ENCODE results near the gene DLG4. TPM values are rescaled to one million over a fixed set of nuclear protein-coding genes. Genes with fewer than 3 reads are reported as not detected.

DLG4 gene
- total RNA-seq, 1 donor from 2014 or later, result 36.5 TPM

DNA sequence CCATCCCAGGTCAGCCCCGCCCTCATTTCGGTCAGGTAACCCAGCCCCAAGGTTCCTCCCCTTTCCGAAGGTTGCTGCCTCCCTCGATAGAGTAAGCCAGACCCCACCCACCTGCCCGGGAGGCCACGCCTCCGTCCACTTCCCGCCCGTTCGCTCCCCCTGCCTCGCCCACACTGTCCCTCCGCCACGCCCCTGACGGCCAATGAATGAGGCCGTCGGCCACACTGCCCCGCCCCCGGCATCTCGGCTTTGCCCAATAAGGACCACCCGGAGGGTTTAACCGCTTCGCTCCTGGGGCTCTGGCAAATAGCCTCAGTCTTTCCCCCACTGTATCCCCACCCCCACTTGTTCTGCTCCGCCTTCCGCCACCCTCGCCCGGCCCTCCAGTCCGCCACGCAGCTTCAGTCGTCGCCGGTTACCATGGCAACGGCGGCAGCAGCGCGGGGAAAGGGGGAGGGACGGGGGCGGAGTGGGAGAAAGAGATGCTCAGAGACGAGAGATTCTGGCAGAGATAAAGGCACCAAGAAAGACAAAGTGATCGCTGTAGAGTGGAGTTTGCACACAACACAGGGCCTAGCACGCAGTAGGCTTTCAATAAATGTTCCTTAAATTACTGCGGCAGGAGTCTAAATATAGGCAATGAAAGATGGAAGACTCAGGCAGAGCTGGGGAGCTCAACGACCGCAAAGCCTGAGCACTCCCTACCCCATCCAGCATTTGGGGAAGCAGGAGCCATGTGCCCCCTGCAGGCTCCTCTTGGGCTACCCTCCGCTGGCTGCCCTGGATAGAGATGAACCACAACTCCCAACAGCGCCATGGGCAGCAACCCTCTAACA lies 5.1 kb downstream of the DLG4 start:
- DNase-seq (ENCODE audit: low spot score), result peak; percentile 97

DNA sequence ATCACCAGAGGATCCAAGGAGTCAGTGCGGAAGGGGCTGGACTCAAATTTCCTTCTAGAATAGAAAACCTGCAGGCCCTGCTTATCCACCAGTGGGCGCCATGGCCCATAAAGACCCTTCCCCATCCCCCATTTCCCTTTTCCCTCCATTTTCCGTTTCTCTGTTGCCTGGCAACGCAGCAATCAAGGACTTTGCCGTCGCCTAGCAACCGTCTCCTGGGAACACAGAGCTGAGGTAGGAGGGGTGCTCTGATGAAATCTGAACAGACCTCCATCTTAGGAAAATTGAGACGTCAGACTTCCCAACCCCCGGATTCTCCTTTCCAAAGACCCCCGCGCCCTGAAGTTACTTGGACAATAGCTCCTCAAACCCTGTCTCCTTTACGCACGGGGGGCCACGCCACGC lies 5.7 kb downstream of the DLG4 start:
- DNase-seq (ENCODE audit: low spot score), result no peak

DNA sequence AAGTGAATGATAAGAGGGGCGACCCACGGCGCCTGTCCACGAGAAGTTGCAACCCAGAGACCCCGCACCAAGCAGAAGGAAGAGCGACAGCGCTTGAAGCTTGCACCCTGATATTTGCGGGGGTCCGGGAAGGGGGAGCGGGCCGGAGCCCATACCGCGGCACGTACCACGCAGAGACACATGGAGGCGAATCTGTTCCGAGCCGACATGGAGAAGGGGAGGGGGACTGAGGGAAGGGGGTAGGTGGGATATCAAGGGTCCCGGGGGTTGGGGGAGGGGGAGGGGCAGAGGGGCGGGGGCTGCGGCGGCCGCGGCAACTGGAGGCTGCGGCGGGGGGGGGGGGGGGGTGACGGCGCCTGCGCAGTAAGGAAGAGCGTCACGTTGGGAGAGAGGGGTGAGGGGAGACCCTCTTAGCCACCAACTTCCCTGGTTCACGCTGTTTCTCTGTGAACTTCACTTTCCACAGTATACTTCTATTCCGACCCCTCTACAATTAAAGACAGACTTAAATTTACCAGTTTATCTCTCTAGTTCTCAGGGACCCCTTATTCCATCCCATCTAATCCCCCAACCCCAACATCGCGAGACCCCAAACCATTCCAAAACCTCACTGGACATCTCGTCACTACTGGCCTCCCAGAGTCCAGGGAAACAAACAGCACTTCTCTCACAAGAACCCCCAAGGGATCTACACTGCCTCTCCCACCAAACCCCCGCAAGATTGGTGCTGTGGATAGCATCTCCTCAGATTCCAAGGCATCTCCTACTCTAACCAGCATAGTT lies 8.0 kb downstream of the DLG4 start:
- no peak for DNase-seq (ENCODE audit: low spot score)

DNA sequence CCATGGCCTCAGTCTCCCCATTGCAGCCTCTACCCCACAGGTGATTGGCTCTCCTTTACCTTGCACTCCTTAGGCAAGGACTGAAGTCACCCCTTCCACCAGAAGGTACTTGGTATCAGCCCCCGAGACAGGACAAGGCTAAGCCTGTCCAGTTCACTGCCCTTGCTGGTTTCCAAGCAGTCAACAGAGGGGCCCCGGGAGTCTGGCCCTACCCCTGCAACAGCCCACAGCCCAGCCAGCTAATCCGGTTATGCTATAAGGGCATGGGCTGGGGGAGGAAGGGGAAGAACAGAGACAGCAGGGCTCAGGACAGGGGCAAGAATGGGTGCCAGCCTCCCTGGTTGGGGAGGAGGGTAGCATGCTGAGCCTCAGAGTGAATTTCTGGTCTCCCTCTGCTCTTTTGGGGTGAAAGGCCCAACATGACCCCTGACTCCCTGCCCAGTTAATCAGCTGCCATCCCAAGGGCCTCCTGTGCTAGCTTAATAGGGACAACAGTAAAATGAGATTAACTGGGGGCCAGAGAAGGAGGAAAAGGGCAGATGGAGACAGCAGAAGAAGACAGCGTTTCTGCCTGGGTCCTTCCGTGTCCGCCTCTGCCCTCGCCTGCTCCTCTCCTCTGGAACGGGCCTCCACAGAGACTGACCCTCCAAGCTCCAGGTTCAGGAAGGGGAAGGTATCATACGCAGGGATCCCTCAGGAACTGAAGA lies 10.7 kb downstream of the DLG4 start:
- no peak for DNase-seq (ENCODE audit: low spot score)

DNA sequence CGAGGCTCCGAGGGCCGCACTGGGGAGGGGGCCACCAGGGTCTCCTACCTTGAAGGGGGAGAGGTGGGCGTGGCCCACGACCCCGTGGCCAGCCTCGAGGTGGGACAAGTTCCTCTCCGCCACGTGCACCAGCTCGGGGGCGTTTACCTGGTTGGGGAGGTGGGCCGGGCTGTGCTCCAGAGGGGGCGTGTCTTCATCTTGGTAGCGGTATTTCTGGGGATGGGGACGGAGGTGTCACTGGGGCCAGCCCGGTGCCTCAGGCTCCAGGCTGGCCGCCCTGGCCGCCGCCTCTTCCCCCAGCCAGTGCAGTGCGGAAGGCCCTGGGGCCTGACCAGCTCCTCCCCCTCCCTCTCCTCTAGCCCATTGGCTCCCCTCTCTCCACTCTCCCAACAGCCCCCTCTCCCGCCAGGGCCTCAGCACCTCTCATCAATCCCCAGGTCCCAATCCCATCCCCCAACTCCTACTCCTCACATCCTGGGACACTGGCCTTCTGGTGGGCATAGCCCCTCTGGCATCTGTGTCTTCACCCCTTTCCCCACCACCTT lies 11.5 kb downstream of the DLG4 start:
- no peak for DNase-seq (ENCODE audit: low spot score)

DNA sequence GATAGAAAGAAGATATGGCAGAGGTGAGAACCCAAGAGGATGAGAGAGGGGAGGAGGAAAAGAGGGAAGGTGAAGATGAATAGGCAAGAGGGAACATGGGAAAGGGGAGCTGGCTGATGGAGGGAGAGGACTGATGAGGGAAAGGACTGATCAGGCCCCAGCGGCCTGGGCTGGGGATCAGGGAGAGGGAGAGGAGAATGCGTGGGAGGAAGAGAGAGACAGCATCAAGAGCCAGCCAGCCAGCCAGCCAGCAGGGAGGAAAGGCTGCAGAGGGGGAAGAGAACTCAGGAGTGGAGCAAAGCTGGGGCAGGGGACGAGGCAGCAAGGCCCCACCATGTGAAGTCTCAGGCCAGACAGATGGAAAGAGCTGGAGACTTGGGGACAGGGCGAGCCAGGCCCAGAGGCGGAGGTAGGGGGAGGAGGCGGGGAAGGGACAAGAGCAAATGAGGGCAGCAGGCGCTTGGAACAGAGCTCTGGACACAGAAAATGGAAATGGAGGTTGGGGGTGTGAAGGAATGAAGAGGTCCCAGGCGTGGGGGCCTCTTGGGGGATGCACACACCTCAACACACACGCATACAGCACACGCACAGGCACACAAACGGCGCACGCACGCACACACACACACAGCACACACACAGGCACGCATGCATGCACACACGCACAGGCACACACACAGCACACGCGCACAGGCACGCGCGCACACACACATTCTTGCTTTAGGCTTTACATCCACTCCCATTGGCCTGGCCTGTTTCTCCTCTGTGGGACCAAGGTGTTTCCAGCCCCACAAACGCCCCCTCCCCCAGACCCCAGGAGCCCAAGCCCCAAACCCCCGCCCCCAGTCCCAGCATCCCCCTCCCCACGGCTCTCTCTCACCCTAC lies 12.3 kb downstream of the DLG4 start:
- no peak for DNase-seq (ENCODE audit: low spot score)

DNA sequence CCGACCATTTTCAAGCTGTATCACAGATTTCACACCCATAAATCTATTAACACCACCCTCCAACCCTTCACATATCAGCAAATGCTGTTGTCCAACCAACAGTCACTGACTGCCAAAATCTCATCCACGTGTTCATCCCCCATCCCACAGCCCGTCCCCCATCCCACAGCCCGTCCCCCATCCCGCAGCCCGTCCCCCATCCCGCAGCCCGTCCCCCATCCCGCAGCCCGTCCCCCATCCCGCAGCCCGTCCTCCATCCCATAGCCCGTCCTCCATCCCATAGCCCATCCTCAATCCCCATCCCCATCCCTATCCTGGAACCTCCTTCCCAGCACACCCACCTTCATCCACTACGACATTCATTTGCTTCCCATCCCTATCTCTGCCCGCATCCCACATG lies 14.1 kb downstream of the DLG4 start:
- no peak for DNase-seq (ENCODE audit: low spot score)

DNA sequence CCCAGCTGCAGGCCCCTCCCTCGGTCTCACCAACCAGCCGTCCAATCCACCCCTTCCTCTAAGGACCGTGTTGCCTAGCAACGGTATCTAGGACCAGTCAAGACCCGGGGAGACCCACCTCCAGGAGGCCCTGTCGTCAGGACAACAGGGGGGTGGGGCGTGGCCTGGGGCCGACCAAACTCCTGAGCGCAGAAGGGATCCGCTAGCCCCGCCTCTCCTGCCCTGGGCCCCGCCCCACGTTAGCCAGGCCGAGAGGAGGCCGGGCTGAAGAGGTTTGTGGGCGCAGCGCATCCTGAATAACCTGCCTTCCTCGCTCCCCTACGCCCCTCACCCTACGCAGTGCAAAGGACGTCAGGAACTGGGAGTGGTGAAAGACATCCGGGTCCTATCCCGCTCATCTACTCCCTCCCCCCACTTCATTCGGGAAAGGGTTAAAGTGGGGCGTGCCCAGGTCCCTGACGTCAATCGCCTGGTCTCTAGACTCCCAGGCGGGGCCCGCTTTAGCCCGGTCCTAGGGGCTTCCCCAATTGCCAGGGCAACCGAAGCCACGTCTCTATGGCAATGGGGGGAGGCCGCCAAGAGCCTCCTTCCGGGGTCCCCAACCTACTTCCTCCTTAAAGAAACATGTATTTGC lies 14.7 kb downstream of the DLG4 start:
- peak; percentile 80 for DNase-seq (ENCODE audit: low spot score)

DNA sequence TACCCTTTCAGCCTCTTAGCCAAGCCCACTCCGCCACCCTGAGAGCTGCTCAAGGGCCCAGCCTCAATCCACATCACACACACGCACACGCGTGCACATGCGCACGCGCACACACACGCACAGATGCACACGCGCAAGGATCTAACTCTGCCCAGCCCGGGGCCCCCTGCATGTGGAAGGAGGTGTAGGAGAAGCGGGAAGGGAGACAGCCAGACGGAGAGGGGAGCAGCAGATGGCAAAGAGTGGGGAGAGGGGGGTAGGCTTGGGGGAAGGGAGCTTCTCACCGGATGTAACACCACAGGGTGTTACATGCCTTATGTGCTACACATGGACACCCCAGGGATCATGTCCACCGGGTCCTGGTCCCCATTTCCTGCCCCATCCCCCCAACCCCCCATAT lies 15.3 kb downstream of the DLG4 start:
- no peak for DNase-seq (ENCODE audit: low spot score)

DNA sequence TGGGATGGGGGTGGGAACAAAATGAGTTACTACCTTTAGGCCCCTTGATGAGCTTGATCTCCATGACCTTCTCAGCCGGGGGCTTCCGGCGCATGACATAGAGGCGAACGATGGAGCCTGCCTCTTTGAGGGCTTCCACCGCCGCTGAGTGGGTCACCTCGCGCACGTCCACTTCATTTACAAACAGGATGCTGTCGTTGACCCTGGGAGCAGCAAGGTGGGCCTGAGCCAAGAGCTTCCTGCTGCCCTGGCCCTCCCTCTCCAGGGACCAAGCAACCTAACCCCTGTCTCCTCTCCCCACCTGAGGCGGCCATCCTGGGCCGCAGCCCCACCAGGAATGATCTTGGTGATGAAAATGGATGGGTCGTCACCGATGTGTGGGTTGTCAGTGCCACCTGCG lies 16.2 kb downstream of the DLG4 start:
- no peak for DNase-seq (ENCODE audit: low spot score)

DNA sequence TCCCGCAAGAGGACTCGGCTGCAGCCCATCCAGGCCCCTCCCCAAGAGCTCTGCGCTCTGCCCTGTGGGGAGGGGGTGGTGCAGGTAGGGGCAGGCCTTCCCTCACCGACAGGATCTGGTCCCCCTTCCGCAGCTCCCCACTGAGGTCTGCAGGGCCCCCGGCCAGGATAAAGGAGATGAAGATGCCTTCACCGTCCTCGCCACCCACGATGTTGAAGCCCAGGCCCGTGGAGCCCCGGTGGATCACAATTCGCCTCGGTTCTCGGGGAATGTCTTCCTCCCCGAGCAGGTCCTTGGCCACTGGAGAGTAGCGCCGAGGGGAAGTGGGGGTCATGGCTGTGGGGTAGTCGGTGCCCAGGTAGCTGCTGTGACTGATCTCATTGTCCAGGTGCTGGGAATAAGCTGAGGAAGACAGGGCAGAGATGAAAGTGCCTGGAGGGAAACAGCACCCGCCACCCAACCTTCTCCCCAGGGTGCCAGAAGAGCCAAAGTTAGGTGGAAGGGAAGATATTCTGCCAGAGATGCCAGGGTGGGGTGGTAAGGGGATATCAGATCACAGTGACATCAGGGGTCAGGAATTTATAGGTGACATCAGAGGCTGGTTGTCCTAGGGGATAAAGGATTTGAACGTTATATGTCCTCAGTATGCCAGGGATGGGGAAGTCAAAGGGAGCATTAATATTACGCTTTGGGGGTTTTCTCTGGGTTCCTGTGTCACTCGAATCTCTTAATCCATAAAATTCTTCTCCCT lies 22.8 kb downstream of the DLG4 start:
- no peak for DNase-seq (ENCODE audit: low spot score)

DNA sequence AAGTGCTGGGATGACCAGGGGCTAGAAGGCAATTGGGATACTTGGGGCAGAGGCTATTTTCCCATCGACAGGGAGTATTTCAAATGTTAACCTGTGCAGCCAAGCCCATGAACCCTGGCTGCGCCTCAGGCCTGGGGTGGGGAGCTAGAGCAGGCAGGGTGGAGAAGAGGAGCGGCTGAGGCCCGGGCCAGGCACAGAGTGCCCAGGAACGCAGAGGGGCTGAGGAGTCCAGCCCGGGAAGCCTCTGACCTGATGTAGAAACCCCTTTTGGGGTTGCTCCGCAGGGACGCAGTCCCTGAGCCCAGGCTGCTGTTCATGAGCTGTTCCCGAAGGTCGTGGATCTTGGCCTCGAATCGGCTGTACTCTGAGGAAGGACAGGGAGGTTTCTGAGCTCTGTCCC lies 23.7 kb downstream of the DLG4 start:
- DNase-seq (ENCODE audit: low spot score), result no peak

DNA sequence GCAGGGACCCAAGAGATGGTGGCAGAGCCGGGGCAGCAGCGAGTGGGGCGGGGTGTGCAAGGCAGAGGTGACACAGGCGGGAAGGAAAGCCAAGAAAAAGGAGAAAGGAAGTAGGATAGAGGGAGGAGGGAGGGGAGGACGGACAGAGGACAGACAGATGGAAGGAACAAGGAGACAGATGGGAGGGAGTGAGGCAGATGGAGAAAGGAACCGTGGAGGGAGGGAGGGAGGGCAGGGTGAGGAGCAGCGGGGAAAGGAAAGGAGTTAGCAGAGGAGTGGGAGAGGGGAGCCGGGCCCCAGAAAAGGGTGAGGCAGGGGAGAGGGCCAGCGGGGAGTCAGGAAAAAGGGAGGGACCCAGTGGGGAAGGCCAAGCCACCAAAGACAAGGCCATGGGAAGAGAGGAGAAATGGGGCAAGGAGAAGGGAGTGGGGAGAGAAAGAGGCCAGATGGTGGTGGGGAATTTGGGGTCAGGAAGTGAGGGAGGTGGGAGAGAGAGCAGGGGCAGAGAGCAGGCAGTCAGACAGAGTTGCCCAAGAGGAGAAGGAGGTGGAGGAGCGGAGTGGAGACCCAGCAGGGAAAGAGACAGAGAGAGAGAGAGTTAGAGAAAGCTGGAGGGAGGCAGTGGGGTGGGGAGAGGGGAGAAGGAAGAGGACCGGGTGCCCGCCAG lies 27.2 kb downstream of the DLG4 start:
- no peak for DNase-seq (ENCODE audit: low spot score)

DNA sequence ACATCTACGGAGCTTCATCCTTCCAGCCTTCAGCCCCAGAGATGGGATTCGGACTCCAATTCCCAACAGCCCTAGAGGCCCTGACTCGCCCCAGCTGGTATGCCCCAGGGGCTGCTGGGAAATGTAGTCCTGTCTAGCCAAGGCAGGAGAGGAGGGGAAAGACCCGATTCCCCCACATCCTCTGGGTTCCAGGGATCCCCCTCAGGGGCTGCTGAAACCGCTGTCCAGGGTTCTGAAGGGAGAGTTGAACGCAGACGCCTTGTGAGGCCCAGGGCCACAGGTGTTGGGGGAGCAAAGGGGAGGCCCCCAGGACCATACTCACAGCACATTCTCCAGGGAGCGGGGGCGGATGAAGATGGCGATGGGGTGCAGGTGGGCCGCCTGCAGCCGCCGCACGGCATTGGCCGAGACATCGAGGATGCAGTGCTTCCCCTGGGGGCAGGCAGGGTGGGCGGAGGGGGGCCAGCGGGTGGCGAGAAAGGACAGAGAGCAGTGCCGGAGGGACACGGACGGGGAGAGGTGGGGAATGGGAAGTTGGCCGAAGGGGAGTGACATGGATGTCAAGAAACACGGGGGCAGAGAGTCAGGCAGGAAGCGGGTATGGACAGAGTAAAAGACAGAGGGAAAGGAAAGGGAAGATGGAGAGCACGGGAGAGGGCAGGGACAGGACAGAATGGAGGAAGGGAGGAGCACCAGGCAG lies 27.9 kb downstream of the DLG4 start:
- no peak for DNase-seq (ENCODE audit: low spot score)

DNA sequence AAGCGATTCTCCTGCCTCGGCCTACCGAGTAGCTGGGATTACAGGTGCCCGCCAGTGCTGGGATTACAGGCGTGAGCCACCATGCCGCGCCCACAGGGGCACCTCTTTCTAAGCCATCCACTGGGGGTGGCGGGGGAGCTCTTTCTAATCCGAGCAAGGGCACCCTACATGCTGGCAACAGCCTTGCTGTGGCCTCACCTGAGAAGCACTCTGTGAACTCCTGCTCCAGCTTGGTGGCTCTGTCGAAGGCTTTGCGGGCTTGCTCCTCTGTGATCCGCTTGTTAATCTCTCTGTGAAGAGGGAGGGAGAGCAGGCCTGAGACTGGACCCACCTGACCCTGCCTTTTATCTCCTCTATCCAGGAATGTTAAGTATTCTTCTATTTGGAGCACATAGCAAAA lies 28.6 kb downstream of the DLG4 start:
- no peak for DNase-seq (ENCODE audit: low spot score)

DNA sequence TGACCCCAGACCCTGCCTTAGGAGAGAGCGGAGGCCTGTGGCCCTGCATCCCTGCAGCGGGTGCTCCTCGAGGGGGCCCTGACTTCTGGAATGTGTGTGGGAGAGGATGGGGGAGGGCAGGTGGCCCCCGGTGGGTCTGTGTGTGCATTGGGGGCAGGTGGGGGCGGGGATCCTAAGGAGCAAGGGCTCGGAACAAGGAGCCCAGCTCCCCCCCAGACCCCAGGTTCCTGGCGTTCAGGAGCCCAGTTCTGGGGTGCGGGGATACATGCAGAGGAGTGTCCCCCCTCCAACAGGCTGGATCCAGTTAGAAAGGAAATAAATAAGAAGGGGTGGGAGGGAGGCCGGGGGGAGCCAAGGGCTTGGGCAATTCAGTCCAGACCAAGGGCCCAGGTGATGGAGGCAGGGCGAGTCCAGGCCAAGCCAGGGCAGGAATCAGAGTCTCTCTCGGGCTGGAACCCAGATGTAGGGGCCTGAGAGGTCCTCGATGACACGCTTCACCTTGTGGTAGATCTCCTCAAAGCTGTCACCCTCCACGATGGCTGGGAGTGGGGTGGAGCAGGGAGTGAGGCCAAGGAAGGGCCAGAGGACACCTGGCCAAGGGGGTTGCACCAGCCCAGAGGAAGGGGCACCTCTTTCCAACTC lies 29.2 kb downstream of the DLG4 start:
- no peak for DNase-seq (ENCODE audit: low spot score)

DNA sequence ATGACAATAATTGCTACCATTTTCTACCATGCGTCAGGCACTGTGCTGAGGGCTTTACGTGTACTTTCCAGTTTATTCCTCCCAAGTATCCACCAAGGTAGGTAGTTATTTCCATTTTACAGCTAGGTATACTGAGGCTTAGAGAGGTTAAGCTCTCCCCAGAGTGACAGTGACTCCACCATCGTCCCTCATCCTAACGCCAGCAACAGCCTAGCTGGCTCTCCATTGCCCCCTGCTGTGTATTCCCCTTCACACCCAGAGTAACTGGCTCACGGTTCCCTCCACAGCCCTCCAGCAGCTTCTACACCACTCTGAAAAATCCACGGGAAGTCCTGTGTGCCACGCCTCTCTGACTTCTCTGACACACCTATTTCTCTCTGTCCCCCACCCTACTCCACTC lies 33.4 kb downstream of the DLG4 start:
- DNase-seq (ENCODE audit: low spot score), result no peak

DNA sequence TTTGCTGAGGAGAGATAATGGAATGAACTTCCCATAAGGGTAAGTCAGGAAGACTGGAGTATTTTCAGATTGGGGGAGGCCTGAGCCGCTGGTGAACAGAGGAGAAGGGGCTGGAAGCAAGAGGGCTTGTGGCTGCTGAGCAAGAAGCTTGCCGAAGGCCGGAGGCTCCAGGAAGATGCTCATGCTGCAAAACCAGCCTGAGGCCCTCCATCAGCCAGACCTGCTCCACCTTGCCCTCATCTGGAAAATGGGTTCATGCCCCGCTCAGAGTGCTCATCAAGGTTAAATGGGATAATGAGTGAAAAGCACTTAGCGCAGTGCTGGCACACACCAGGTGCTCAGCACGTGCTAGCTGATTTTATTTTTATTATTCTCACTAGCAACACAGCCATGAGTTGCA lies 35.0 kb downstream of the DLG4 start:
- DNase-seq (ENCODE audit: low spot score), result no peak
